Endothelial cell of umbilical vein (primary cell): ENCODE measurements around the gene CLNK. TPM values are rescaled to one million over a fixed set of nuclear protein-coding genes. Genes with fewer than 3 reads are reported as not detected.

Experiments used
- BruUV-seq: library from RNA; stranded (reverse); fragments of 400-500 nt; replicated peaks from 2 replicates; lab custom pipeline; 2021; lab: Mats Ljungman, UMichigan
- CTCF ChIA-PET: fragments of 300-600, 350-600 bp; sonication (Branson Sonifier 250); formaldehyde crosslinking; loops from one replicate; lab custom pipeline; 2021; ENCODE audit warnings: antibody characterized with exemption, inconsistent platforms; lab: Charles Lee
- POLR2A ChIA-PET: fragments of 300-600, 350-600 bp; sonication (Branson Sonifier 250); formaldehyde crosslinking; loops from one replicate; lab custom pipeline; 2021; ENCODE audit warnings: antibody characterized with exemption, inconsistent platforms; lab: Charles Lee
- DNase-seq: peaks from one replicate; pipeline ENCODE4 v3.0.0-alpha.2; 2011; ENCODE audit warnings: low read depth, low spot score
- FAIRE-seq: peaks from 2 replicates; lab custom pipeline; 2011; peaks lifted over from hg19 to GRCh38; lab: Jason Lieb, UNC
- H2AFZ ChIP-seq: 2 replicates; pipeline ENCODE4 v1.6.0; 2012; ENCODE audit warnings: low read depth, low read length, control low read depth, inconsistent platforms
- H3K27ac ChIP-seq: 2 replicates; pipeline ENCODE4 v1.5.1; 2011; ENCODE audit warnings: low read depth, mild to moderate bottlenecking, control low read depth, low read length, moderate library complexity; ENCODE audit not compliant: insufficient read depth
- H3K27me3 ChIP-seq, 2 experiments: 2 replicates each; pipeline versions ENCODE4 v1.6.0 to v1.6.1; 2011; ENCODE audit warnings: low read length in 2 of 2, mixed read lengths in 1 of 2; ENCODE audit not compliant: control insufficient read depth in 2 of 2, insufficient read depth in 2 of 2
- H3K36me3 ChIP-seq, 2 experiments: 2 replicates in 1 of 2; 3 replicates in 1 of 2; pipeline ENCODE4 v1.5.1; 2011; ENCODE audit warnings: low read length in 2 of 2, mild to moderate bottlenecking in 1 of 2, moderate library complexity in 1 of 2; ENCODE audit not compliant: control insufficient read depth in 2 of 2, insufficient read depth in 2 of 2; ENCODE audit errors: extremely low read depth in 1 of 2
- H3K4me1 ChIP-seq: 3 replicates; pipeline ENCODE4 v1.5.1; 2011; ENCODE audit warnings: mild to moderate bottlenecking, low read length; ENCODE audit not compliant: control insufficient read depth, insufficient read depth; ENCODE audit errors: extremely low read depth
- H3K4me2 ChIP-seq: 2 replicates; pipeline ENCODE4 v1.6.1; 2011; ENCODE audit warnings: low read length, control low read depth, mixed read lengths; ENCODE audit not compliant: insufficient read depth
- H3K4me3 ChIP-seq, 3 experiments: fragments of 200-600 bp in 1 of 3; sonication (generic), shearing (Covaris generic) in 1 of 3; replicated peaks in 1 of 3; 2 replicates each; pipeline ENCODE4 v1.5.1; 2011 to 2016; ENCODE audit warnings: control low read depth in 3 of 3, low read length in 3 of 3, mild to moderate bottlenecking in 2 of 3, inconsistent platforms in 1 of 3, low read depth in 1 of 3, moderate library complexity in 1 of 3; ENCODE audit not compliant: insufficient read depth in 1 of 3
- H3K79me2 ChIP-seq: 2 replicates; pipeline ENCODE4 v1.6.0; 2012; ENCODE audit warnings: low read length, inconsistent platforms; ENCODE audit not compliant: control insufficient read depth, insufficient read depth
- H3K9ac ChIP-seq: replicated peaks from 2 replicates; pipeline ENCODE3; 2011; ENCODE audit warnings: low read length, control low read depth; ENCODE audit not compliant: insufficient read depth; ENCODE audit errors: extremely low read depth
- H3K9me1 ChIP-seq: replicated peaks from 3 replicates; pipeline ENCODE4 v1.6.0; 2011; ENCODE audit warnings: mild to moderate bottlenecking, low read length; ENCODE audit not compliant: control insufficient read depth, insufficient read depth; ENCODE audit errors: extremely low read depth
- H3K9me3 ChIP-seq: replicated peaks from 2 replicates; pipeline ENCODE4 v1.5.1; 2012; ENCODE audit warnings: low read length, inconsistent platforms; ENCODE audit not compliant: control insufficient read depth, insufficient read depth
- H4K20me1 ChIP-seq: replicated peaks from 2 replicates; pipeline ENCODE3; 2011; ENCODE audit warnings: mild to moderate bottlenecking, low read length; ENCODE audit not compliant: control insufficient read depth, insufficient read depth; ENCODE audit errors: extremely low read depth
- CTCF ChIP-seq, 2 donors: IDR thresholded peaks; 1 replicate in 1 of 2; 2 replicates in 1 of 2; pipeline ENCODE4 v1.5.1; 2011; ENCODE audit warnings: low read length in 2 of 2, mild to moderate bottlenecking in 2 of 2, moderate library complexity in 2 of 2, control low read depth in 1 of 2, inconsistent platforms in 1 of 2, low read depth in 1 of 2; ENCODE audit not compliant: insufficient read depth in 1 of 2; ENCODE audit errors: extremely low read depth in 1 of 2
- EZH2 ChIP-seq: IDR thresholded peaks from 2 replicates; pipeline ENCODE4 v1.6.1; 2012; ENCODE audit warnings: borderline replicate concordance, low read depth, mild to moderate bottlenecking, moderate library complexity, low read length, inconsistent platforms; ENCODE audit not compliant: severe bottlenecking
- FOS ChIP-seq: IDR thresholded peaks from 2 replicates; pipeline ENCODE4 v1.6.1; 2011; ENCODE audit warnings: mild to moderate bottlenecking, low read length, moderate library complexity, borderline replicate concordance; ENCODE audit not compliant: insufficient read depth
- GATA2 ChIP-seq: IDR thresholded peaks from 2 replicates; pipeline ENCODE4 v1.7.0; 2011; ENCODE audit warnings: low read depth, mild to moderate bottlenecking, moderate library complexity, mixed read lengths, low read length; ENCODE audit not compliant: insufficient read length, insufficient read depth
- JUN ChIP-seq: IDR thresholded peaks from 2 replicates; pipeline ENCODE4 v1.6.1; 2011; ENCODE audit warnings: borderline replicate concordance, low read depth; ENCODE audit not compliant: insufficient read length, insufficient read depth
- MAX ChIP-seq: IDR thresholded peaks from 2 replicates; pipeline ENCODE4 v1.6.1; 2011; ENCODE audit not compliant: insufficient read depth, insufficient read length
- MYC ChIP-seq: IDR thresholded peaks from one replicate; pipeline ENCODE4 v1.6.1; 2011; ENCODE audit warnings: mild to moderate bottlenecking, low read depth, low read length
- POLR2A ChIP-seq: IDR thresholded peaks from 2 replicates; pipeline ENCODE4 v1.6.1; 2012; ENCODE audit warnings: low read depth, mild to moderate bottlenecking, control low read depth, low read length
- POLR2AphosphoS5 ChIP-seq: IDR thresholded peaks from 2 replicates; pipeline ENCODE4 v1.6.1; 2012; ENCODE audit warnings: low read depth, mild to moderate bottlenecking, control low read depth, low read length, moderate library complexity; ENCODE audit not compliant: insufficient read depth
- dilution Hi-C: fragments of 300-500 bp; cut with MboI; formaldehyde crosslinking; loops from one replicate; pipeline ENCODE4 v1.15.0; 2019; ENCODE audit warnings: low sequenced_read_pairs; ENCODE audit not compliant: extremely low pct_ligation_motif_present
- intact Hi-C: fragments of 100-400 bp; cut with micrococcal nuclease; formaldehyde crosslinking; loops from one replicate; pipeline ENCODE4 v1.10.0; 2022
- polyA plus RNA-seq, 4 experiments: library from polyadenylated mRNA; depleted of rRNA in 3 of 4; stranded (reverse) in 3 of 4; unstranded in 1 of 4; fragments of >200 nt; gene quantifications; 2 replicates each; pipeline versions ENCODE4 v1.2.1 to v1.2.3, GENCODE V29; 2011 to 2012; ENCODE audit warnings: missing spikeins in 1 of 4
- total RNA-seq: library from RNA; stranded (reverse); gene quantifications from 2 replicates; pipeline ENCODE4 v1.2.3, GENCODE V29; 2021

The CLNK gene
- total and polyA plus RNA-seq, 2 donors (not counting 3 experiments of a cell fraction or from before 2014, with no cell fraction given), result not detected

GRCh38 chr4:10569491-10569890, 115.1 kb downstream of the CLNK start:
- ChIA-PET POLR2A (no interaction called here), CTCF (no interaction called here)
- no peak for FAIRE-seq
- H3K9me1 ChIP-seq, result no peaks in the 10 kb centered on the region
- no TSS peak for BruUV-seq
- H3K4me1 ChIP-seq, result no peaks in the 10 kb centered on the region
- H3K27me3 ChIP-seq, result peaks cover 5 to 10% of the 10 kb centered on the region in 2 experiments
- no peaks in the 10 kb centered on the region for H3K36me3 ChIP-seq
- H4K20me1 ChIP-seq, result no peaks in the 10 kb centered on the region
- H3K4me3 ChIP-seq, result no peak overlapping the region
- TF ChIP-seq FOS, result no peak
- TF ChIP-seq MAX, result no peak
- TF ChIP-seq MYC, result no peak
- TF ChIP-seq CTCF (IDR thresholded peaks at IDR 0.05; ENCODE audit: extremely low read depth in 1 of 2, insufficient read depth in 1 of 2, low read depth in 1 of 2, low read length in 2 of 2), result no peak
- no peak for TF ChIP-seq POLR2A
- no peak for TF ChIP-seq POLR2AphosphoS5
- no peak for TF ChIP-seq GATA2
- no peak for TF ChIP-seq EZH2
- TF ChIP-seq JUN, result no peak
- no peaks in the 10 kb centered on the region for H3K79me2 ChIP-seq
- intact Hi-C loops (no loop called here), dilution Hi-C loops (no loop called here)
- H3K9ac ChIP-seq, result no peak overlapping the region
- H3K9me3 ChIP-seq, result no peaks in the 10 kb centered on the region
- no peak overlapping the region for H2AFZ ChIP-seq
- no peak for DNase-seq
- no peak overlapping the region for H3K27ac ChIP-seq
- H3K4me2 ChIP-seq, result no peak overlapping the region
